H9 (cell line): ENCODE data around the gene EPHB3. TPM values are rescaled to one million over a fixed set of nuclear protein-coding genes. Genes with fewer than 3 reads are reported as not detected.

Experiments used
- DNase-seq: peaks from one replicate; pipeline ENCODE4 v3.0.0-alpha.2; 2017
- H2AFZ ChIP-seq: one replicate; pipeline ENCODE4 v1.6.1; 2013; ENCODE audit warnings: mild to moderate bottlenecking, low read length, control low read depth, moderate library complexity
- H2AK5ac ChIP-seq: 2 replicates; pipeline ENCODE4 v1.6.1; 2013; ENCODE audit warnings: low read length, control low read depth, mixed read lengths; ENCODE audit not compliant: insufficient read length
- H2BK120ac ChIP-seq: one replicate; pipeline ENCODE4 v1.6.1; 2013; ENCODE audit warnings: low read depth, mild to moderate bottlenecking, low read length, control low read depth, inconsistent platforms; ENCODE audit not compliant: poor library complexity, severe bottlenecking
- H2BK12ac ChIP-seq: 2 replicates; pipeline ENCODE4 v1.6.1; 2013; ENCODE audit warnings: low read length, control low read depth, mixed read lengths, low read depth; ENCODE audit not compliant: insufficient read length
- H2BK15ac ChIP-seq: 2 replicates; pipeline ENCODE4 v1.6.1; 2013; ENCODE audit warnings: low read depth, low read length, control low read depth
- H2BK20ac ChIP-seq: one replicate; pipeline ENCODE4 v1.6.1; 2013; ENCODE audit warnings: low read depth, mild to moderate bottlenecking, low read length, control low read depth, inconsistent platforms; ENCODE audit not compliant: poor library complexity, severe bottlenecking
- H2BK5ac ChIP-seq: 2 replicates; pipeline ENCODE4 v1.6.1; 2013; ENCODE audit warnings: low read length, control low read depth, mixed read lengths; ENCODE audit not compliant: insufficient read length
- H3K14ac ChIP-seq: 2 replicates; pipeline ENCODE4 v1.6.1; 2013; ENCODE audit warnings: low read length, control low read depth; ENCODE audit not compliant: insufficient read depth
- H3K18ac ChIP-seq: 2 replicates; pipeline ENCODE4 v1.6.1; 2013; ENCODE audit warnings: low read depth, mild to moderate bottlenecking, mixed read lengths, low read length, control low read depth; ENCODE audit not compliant: insufficient read length
- H3K23ac ChIP-seq: 2 replicates; pipeline ENCODE4 v1.6.1; 2013; ENCODE audit warnings: low read length, control low read depth, mixed read lengths, low read depth; ENCODE audit not compliant: insufficient read length
- H3K23me2 ChIP-seq: 2 replicates; pipeline ENCODE4 v1.6.1; 2013; ENCODE audit warnings: low read depth, mild to moderate bottlenecking, mixed read lengths, low read length, control low read depth; ENCODE audit not compliant: insufficient read length, poor library complexity, severe bottlenecking
- H3K27ac ChIP-seq: 2 replicates; pipeline ENCODE4 v1.5.1; 2013; ENCODE audit warnings: low read length, control low read depth, mixed read lengths, low read depth; ENCODE audit not compliant: insufficient read length
- H3K27me3 ChIP-seq: 2 replicates; pipeline ENCODE4 v1.6.1; 2013; ENCODE audit warnings: low read length, control low read depth, inconsistent platforms; ENCODE audit not compliant: insufficient read depth
- H3K4ac ChIP-seq: 2 replicates; pipeline ENCODE4 v1.6.1; 2013; ENCODE audit warnings: low read depth, mild to moderate bottlenecking, control low read depth, inconsistent platforms, low read length, moderate library complexity
- H3K4me1 ChIP-seq: 2 replicates; pipeline ENCODE4 v1.6.1; 2013; ENCODE audit warnings: low read length, control low read depth, inconsistent platforms; ENCODE audit not compliant: insufficient read depth
- H3K4me2 ChIP-seq: 2 replicates; pipeline ENCODE4 v1.6.1; 2013; ENCODE audit warnings: low read length, control low read depth, mixed read lengths; ENCODE audit not compliant: insufficient read length, insufficient read depth
- H3K56ac ChIP-seq: 2 replicates; pipeline ENCODE4 v1.6.1; 2013; ENCODE audit warnings: low read depth, mild to moderate bottlenecking, mixed read lengths, low read length, control low read depth; ENCODE audit not compliant: insufficient read length
- H3K79me1 ChIP-seq: 2 replicates; pipeline ENCODE4 v1.6.1; 2013; ENCODE audit warnings: low read depth, mild to moderate bottlenecking, moderate library complexity, low read length, control low read depth, inconsistent platforms; ENCODE audit not compliant: insufficient read depth, poor library complexity, severe bottlenecking
- H3K79me2 ChIP-seq: 2 replicates; pipeline ENCODE4 v1.6.1; 2013; ENCODE audit warnings: low read length, control low read depth, inconsistent platforms; ENCODE audit not compliant: insufficient read depth
- H3K9ac ChIP-seq: 2 replicates; pipeline ENCODE4 v1.6.1; 2013; ENCODE audit warnings: low read length, control low read depth, mixed read lengths; ENCODE audit not compliant: insufficient read length; ENCODE audit errors: extremely low read depth
- H3K9me3 ChIP-seq: one replicate; pipeline ENCODE4 v1.6.1; 2013; ENCODE audit warnings: low read depth, low read length, inconsistent platforms; ENCODE audit not compliant: control insufficient read depth
- H3T11ph ChIP-seq: one replicate; pipeline ENCODE4 v1.6.1; 2013; ENCODE audit warnings: mild to moderate bottlenecking, low read length, control low read depth, inconsistent platforms
- H4K20me1 ChIP-seq: one replicate; pipeline ENCODE4 v1.6.1; 2013; ENCODE audit not compliant: control insufficient read depth, insufficient read length, insufficient read depth
- H4K5ac ChIP-seq: 2 replicates; pipeline ENCODE4 v1.6.1; 2013; ENCODE audit warnings: low read depth, mild to moderate bottlenecking, mixed read lengths, low read length, control low read depth; ENCODE audit not compliant: insufficient read length
- H4K8ac ChIP-seq: replicated peaks from 2 replicates; pipeline ENCODE4 v1.6.1; 2013; ENCODE audit warnings: low read length, control low read depth, mixed read lengths, low read depth; ENCODE audit not compliant: insufficient read length
- H4K91ac ChIP-seq: 2 replicates; pipeline ENCODE4 v1.6.1; 2013; ENCODE audit warnings: low read depth, mild to moderate bottlenecking, moderate library complexity, mixed read lengths, low read length, control low read depth; ENCODE audit not compliant: insufficient read length
- H3K27ac Mint-ChIP-seq, 3 experiments: 2 replicates in 2 of 3; 3 replicates in 1 of 3; pipeline ENCODE4 v1.8.0; 2020 to 2021; ENCODE audit warnings: mixed read lengths in 3 of 3, mild to moderate bottlenecking in 1 of 3, moderate library complexity in 1 of 3
- H3K27me3 Mint-ChIP-seq: 2 replicates; pipeline ENCODE4 v1.8.0; 2021; ENCODE audit warnings: low read depth, mild to moderate bottlenecking, moderate library complexity, mixed read lengths
- H3K36me3 Mint-ChIP-seq, 3 experiments: 2 replicates in 2 of 3; 3 replicates in 1 of 3; pipeline ENCODE4 v1.8.0; 2020 to 2021; ENCODE audit warnings: low read depth in 3 of 3, mixed read lengths in 3 of 3; ENCODE audit not compliant: insufficient read depth in 1 of 3
- H3K4me1 Mint-ChIP-seq, 2 experiments: 2 replicates each; pipeline ENCODE4 v1.8.0; 2020; ENCODE audit warnings: mixed read lengths in 2 of 2
- H3K4me3 Mint-ChIP-seq, 2 experiments: 2 replicates in 1 of 2; 3 replicates in 1 of 2; pipeline ENCODE4 v1.8.0; 2020 to 2021; ENCODE audit warnings: mild to moderate bottlenecking in 2 of 2, mixed read lengths in 2 of 2, moderate library complexity in 1 of 2
- H3K9me3 Mint-ChIP-seq, 2 experiments: 2 replicates in 1 of 2; 3 replicates in 1 of 2; pipeline ENCODE4 v1.8.0; 2020; ENCODE audit warnings: mild to moderate bottlenecking in 2 of 2, mixed read lengths in 2 of 2, moderate library complexity in 1 of 2
- WGBS: extraction: QIAGEN DNeasy Blood & Tissue Kit; methylation state at CpG from one replicate; pipeline ENCODE4 v1.1.7; 2013; ENCODE audit warnings: missing lambda C conversion rate, low lambda C conversion rate, mixed read lengths; ENCODE audit not compliant: insufficient read length; ENCODE audit errors: extremely low coverage; 5-methylcytosine and 5-hydroxymethylcytosine counted together
- total RNA-seq: library from RNA; stranded (reverse); gene quantifications from 2 replicates; pipeline ENCODE4 v1.2.1, GENCODE V29; 2021
- TF ChIP-seq, protein P1 (sequence below): fragments of 200-600 bp; sonication (generic); conservative IDR thresholded peaks from 3 replicates; pipeline ENCODE4 v1.8.0; 2021; ENCODE audit warnings: antibody characterized with exemption, mild to moderate bottlenecking

EPHB3 gene
- total RNA-seq, 1 experiment from 2014 or later = 1.0 TPM

DNA sequence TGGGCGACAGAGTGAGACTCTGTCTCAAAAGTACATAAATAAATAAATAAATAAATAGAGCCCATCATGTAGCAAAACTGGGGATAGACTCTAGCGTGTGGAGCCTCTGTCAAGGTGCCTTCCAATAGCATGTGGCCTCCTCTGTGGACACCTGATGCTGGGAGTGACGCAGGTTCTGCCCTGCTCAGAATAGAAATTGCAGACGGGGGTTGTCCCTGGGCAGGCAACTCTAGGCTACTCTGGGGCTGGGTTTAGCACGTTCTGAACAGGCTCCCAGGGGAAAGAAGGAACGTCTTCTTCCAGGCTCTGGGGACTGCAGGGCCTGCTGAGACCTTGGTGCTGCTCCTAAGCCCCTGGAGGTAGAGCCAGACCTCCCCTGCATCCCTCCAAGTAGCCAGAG is 65.3 kb downstream of the EPHB3 start:
- no peak overlapping the region for H3K18ac ChIP-seq
- no peak overlapping the region for H3K14ac ChIP-seq
- no peak overlapping the region for H3T11ph ChIP-seq
- H3K4ac ChIP-seq = no peak overlapping the region
- H3K27me3 ChIP-seq = no peaks in the 10 kb centered on the region
- no peak overlapping the region for H2AK5ac ChIP-seq
- no peak overlapping the region for H2BK12ac ChIP-seq
- peaks cover 9% of the 10 kb centered on the region for H3K27me3 Mint-ChIP-seq
- no peaks in the 10 kb centered on the region for H4K20me1 ChIP-seq
- H4K91ac ChIP-seq = no peak overlapping the region
- H3K9me3 Mint-ChIP-seq = no peaks in the 10 kb centered on the region
- H3K4me1 ChIP-seq = no peaks in the 10 kb centered on the region
- no peak overlapping the region for H3K27ac ChIP-seq
- H3K56ac ChIP-seq = no peak overlapping the region
- H3K23me2 ChIP-seq = no peaks in the 10 kb centered on the region
- no peak overlapping the region for H3K23ac ChIP-seq
- no peak overlapping the region for H2BK5ac ChIP-seq
- H3K9me3 ChIP-seq = no peaks in the 10 kb centered on the region
- no peak for DNase-seq
- no peak overlapping the region for H4K8ac ChIP-seq
- no CpG with 5 or more reads among the region's 6 CpGs for WGBS
- TF ChIP-seq, protein P1, sequence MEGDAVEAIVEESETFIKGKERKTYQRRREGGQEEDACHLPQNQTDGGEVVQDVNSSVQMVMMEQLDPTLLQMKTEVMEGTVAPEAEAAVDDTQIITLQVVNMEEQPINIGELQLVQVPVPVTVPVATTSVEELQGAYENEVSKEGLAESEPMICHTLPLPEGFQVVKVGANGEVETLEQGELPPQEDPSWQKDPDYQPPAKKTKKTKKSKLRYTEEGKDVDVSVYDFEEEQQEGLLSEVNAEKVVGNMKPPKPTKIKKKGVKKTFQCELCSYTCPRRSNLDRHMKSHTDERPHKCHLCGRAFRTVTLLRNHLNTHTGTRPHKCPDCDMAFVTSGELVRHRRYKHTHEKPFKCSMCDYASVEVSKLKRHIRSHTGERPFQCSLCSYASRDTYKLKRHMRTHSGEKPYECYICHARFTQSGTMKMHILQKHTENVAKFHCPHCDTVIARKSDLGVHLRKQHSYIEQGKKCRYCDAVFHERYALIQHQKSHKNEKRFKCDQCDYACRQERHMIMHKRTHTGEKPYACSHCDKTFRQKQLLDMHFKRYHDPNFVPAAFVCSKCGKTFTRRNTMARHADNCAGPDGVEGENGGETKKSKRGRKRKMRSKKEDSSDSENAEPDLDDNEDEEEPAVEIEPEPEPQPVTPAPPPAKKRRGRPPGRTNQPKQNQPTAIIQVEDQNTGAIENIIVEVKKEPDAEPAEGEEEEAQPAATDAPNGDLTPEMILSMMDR = no peak
- no peak overlapping the region for H2BK120ac ChIP-seq
- H2BK20ac ChIP-seq = no peak overlapping the region
- no peak overlapping the region for H2AFZ ChIP-seq
- H3K4me1 Mint-ChIP-seq = peaks cover 23 to 45% of the 10 kb centered on the region in 2 experiments
- H3K9ac ChIP-seq = no peak overlapping the region
- no peak overlapping the region for H3K4me2 ChIP-seq
- H3K79me2 ChIP-seq = no peaks in the 10 kb centered on the region
- H2BK15ac ChIP-seq = no peak overlapping the region
- no peak overlapping the region for H3K4me3 Mint-ChIP-seq
- no peak overlapping the region for H4K5ac ChIP-seq
- H3K79me1 ChIP-seq = no peaks in the 10 kb centered on the region
- no peak overlapping the region for H3K27ac Mint-ChIP-seq
- peaks cover 0 to 1% (median 0%) of the 10 kb centered on the region in 3 experiments; a peak in 1 of 7 replicates for H3K36me3 Mint-ChIP-seq
